ENCODE data around the gene THOC1. TPM values are rescaled to one million over a fixed set of nuclear protein-coding genes. Genes with fewer than 3 reads are reported as not detected.

The THOC1 gene
- total RNA-seq, 3 donors from 2014 or later: 51.5 to 54.6 (median 51.6) TPM

GRCh38 chr18:261398-262073, 6.3 kb downstream of the THOC1 start:
- H3K27me3 Mint-ChIP-seq (ENCODE audit: low read depth): no peaks in the 10 kb centered on the region
- H3K9me3 Mint-ChIP-seq: no peaks in the 10 kb centered on the region
- H3K36me3 Mint-ChIP-seq (ENCODE audit: insufficient read depth): peaks cover 48% of the 10 kb centered on the region
- DNase-seq (no peak), ATAC-seq (no peak)
- H3K4me3 Mint-ChIP-seq: no peak overlapping the region
- H3K4me1 Mint-ChIP-seq (ENCODE audit: low read depth): peaks cover 7% of the 10 kb centered on the region

GRCh38 chr18:260547-260946, 7.3 kb downstream of the THOC1 start:
- H3K4me1 Mint-ChIP-seq (ENCODE audit: low read depth): no peaks in the 10 kb centered on the region

GRCh38 chr18:255171-255570, 12.7 kb downstream of the THOC1 start:
- no peak for DNase-seq
- H3K36me3 Mint-ChIP-seq (ENCODE audit: insufficient read depth): peaks cover 62% of the 10 kb centered on the region
- ATAC-seq: no peak
- H3K27me3 Mint-ChIP-seq (ENCODE audit: low read depth): no peaks in the 10 kb centered on the region
- no peaks in the 10 kb centered on the region for H3K4me1 Mint-ChIP-seq (ENCODE audit: low read depth)
- H3K9me3 Mint-ChIP-seq: no peaks in the 10 kb centered on the region
- no peak overlapping the region for H3K4me3 Mint-ChIP-seq

More at GRCh38 chr18:260547-260946, 7.3 kb downstream of the THOC1 start:
- no peak for DNase-seq
- Mint-ChIP-seq H3K27me3 (ENCODE audit: low read depth) (no peaks in the 10 kb centered on the region), H3K9me3 (no peaks in the 10 kb centered on the region), H3K36me3 (ENCODE audit: insufficient read depth) (peaks cover 55% of the 10 kb centered on the region), H3K4me3 (no peak overlapping the region)
- no peak for ATAC-seq

GRCh38 chr18:253121-253520, 14.7 kb downstream of the THOC1 start:
- Mint-ChIP-seq H3K36me3 (ENCODE audit: insufficient read depth) (peaks cover 60% of the 10 kb centered on the region), H3K27me3 (ENCODE audit: low read depth) (no peaks in the 10 kb centered on the region)

GRCh38 chr18:251572-251971, 16.3 kb downstream of the THOC1 start:
- Mint-ChIP-seq H3K36me3 (ENCODE audit: insufficient read depth) (peaks cover 52% of the 10 kb centered on the region), H3K4me3 (no peak overlapping the region), H3K9me3 (no peaks in the 10 kb centered on the region), H3K27me3 (ENCODE audit: low read depth) (no peaks in the 10 kb centered on the region), H3K4me1 (ENCODE audit: low read depth) (no peaks in the 10 kb centered on the region)
- ATAC-seq (no peak), DNase-seq (no peak)

More at GRCh38 chr18:253121-253520, 14.7 kb downstream of the THOC1 start:
- DNase-seq: no peak
- Mint-ChIP-seq H3K4me3 (no peak overlapping the region), H3K4me1 (ENCODE audit: low read depth) (no peaks in the 10 kb centered on the region), H3K9me3 (no peaks in the 10 kb centered on the region)
- no peak for ATAC-seq

- ATAC-seq (no peak), DNase-seq (no peak)
- H3K27me3 Mint-ChIP-seq (ENCODE audit: low read depth): no peaks in the 10 kb centered on the region
- no peak overlapping the region for H3K4me3 Mint-ChIP-seq
- no peaks in the 10 kb centered on the region for H3K4me1 Mint-ChIP-seq (ENCODE audit: low read depth)
- H3K9me3 Mint-ChIP-seq: no peaks in the 10 kb centered on the region
- H3K36me3 Mint-ChIP-seq (ENCODE audit: insufficient read depth): peaks cover 46% of the 10 kb centered on the region
These were observed 17.2 kb downstream of the THOC1 start for GRCh38 chr18:250685-251084.

- peaks cover 4% of the 10 kb centered on the region for H3K9me3 Mint-ChIP-seq
- DNase-seq: no peak
- no peak for ATAC-seq
- H3K4me1 Mint-ChIP-seq (ENCODE audit: low read depth): no peaks in the 10 kb centered on the region
- no peak overlapping the region for H3K4me3 Mint-ChIP-seq
- H3K36me3 Mint-ChIP-seq (ENCODE audit: insufficient read depth): peaks cover 49% of the 10 kb centered on the region
- no peaks in the 10 kb centered on the region for H3K27me3 Mint-ChIP-seq (ENCODE audit: low read depth)
These were observed 19.8 kb downstream of the THOC1 start for GRCh38 chr18:248053-248452.

- H3K4me3 Mint-ChIP-seq: no peak overlapping the region
- ATAC-seq: no peak
- H3K4me1 Mint-ChIP-seq (ENCODE audit: low read depth): no peaks in the 10 kb centered on the region
- peaks cover 37% of the 10 kb centered on the region for H3K36me3 Mint-ChIP-seq (ENCODE audit: insufficient read depth)
- peaks cover 4% of the 10 kb centered on the region for H3K9me3 Mint-ChIP-seq
- DNase-seq: no peak
- no peaks in the 10 kb centered on the region for H3K27me3 Mint-ChIP-seq (ENCODE audit: low read depth)
These were observed 22.5 kb downstream of the THOC1 start for GRCh38 chr18:245282-245847.

- H3K4me1 Mint-ChIP-seq (ENCODE audit: low read depth): no peaks in the 10 kb centered on the region
- no peak for DNase-seq
- H3K9me3 Mint-ChIP-seq: peaks cover 4% of the 10 kb centered on the region
- H3K4me3 Mint-ChIP-seq: no peak overlapping the region
- no peak for ATAC-seq
- no peaks in the 10 kb centered on the region for H3K27me3 Mint-ChIP-seq (ENCODE audit: low read depth)
- H3K36me3 Mint-ChIP-seq (ENCODE audit: insufficient read depth): peaks cover 31% of the 10 kb centered on the region
These were observed 27.7 kb downstream of the THOC1 start for GRCh38 chr18:240175-240574.

- no peaks in the 10 kb centered on the region for H3K27me3 Mint-ChIP-seq (ENCODE audit: low read depth)
- DNase-seq: no peak
These were observed 36.3 kb downstream of the THOC1 start for GRCh38 chr18:231563-231962.

GRCh38 chr18:228586-228985, 39.3 kb downstream of the THOC1 start:
- Mint-ChIP-seq H3K27me3 (ENCODE audit: low read depth) (no peaks in the 10 kb centered on the region), H3K4me1 (ENCODE audit: low read depth) (no peaks in the 10 kb centered on the region), H3K4me3 (no peak overlapping the region), H3K36me3 (ENCODE audit: insufficient read depth) (peaks cover 42% of the 10 kb centered on the region), H3K9me3 (no peaks in the 10 kb centered on the region)
- DNase-seq (no peak), ATAC-seq (no peak)

More at GRCh38 chr18:231563-231962, 36.3 kb downstream of the THOC1 start:
- Mint-ChIP-seq H3K4me1 (ENCODE audit: low read depth) (no peaks in the 10 kb centered on the region), H3K9me3 (no peaks in the 10 kb centered on the region), H3K36me3 (ENCODE audit: insufficient read depth) (peaks cover 30% of the 10 kb centered on the region), H3K4me3 (no peak overlapping the region)
- no peak for ATAC-seq

- ATAC-seq: no peak
- H3K27me3 Mint-ChIP-seq (ENCODE audit: low read depth): no peaks in the 10 kb centered on the region
- no peak for DNase-seq
- peaks cover 48% of the 10 kb centered on the region for H3K36me3 Mint-ChIP-seq (ENCODE audit: insufficient read depth)
- no peak overlapping the region for H3K4me3 Mint-ChIP-seq
- no peaks in the 10 kb centered on the region for H3K4me1 Mint-ChIP-seq (ENCODE audit: low read depth)
- no peaks in the 10 kb centered on the region for H3K9me3 Mint-ChIP-seq
These were observed 39.9 kb downstream of the THOC1 start for GRCh38 chr18:227902-228301.

- peaks cover 53% of the 10 kb centered on the region for H3K36me3 Mint-ChIP-seq (ENCODE audit: insufficient read depth)
- H3K27me3 Mint-ChIP-seq (ENCODE audit: low read depth): no peaks in the 10 kb centered on the region
- no peak for ATAC-seq
- no peaks in the 10 kb centered on the region for H3K4me1 Mint-ChIP-seq (ENCODE audit: low read depth)
- DNase-seq: no peak
- no peak overlapping the region for H3K4me3 Mint-ChIP-seq
- no peaks in the 10 kb centered on the region for H3K9me3 Mint-ChIP-seq
These were observed 40.5 kb downstream of the THOC1 start for GRCh38 chr18:227374-227773.

GRCh38 chr18:225745-226144, 42.1 kb downstream of the THOC1 start:
- Mint-ChIP-seq H3K27me3 (ENCODE audit: low read depth) (no peaks in the 10 kb centered on the region), H3K36me3 (ENCODE audit: insufficient read depth) (peaks cover 55% of the 10 kb centered on the region), H3K4me1 (ENCODE audit: low read depth) (no peaks in the 10 kb centered on the region), H3K4me3 (no peak overlapping the region), H3K9me3 (no peaks in the 10 kb centered on the region)
- DNase-seq: no peak
- ATAC-seq: no peak

- ATAC-seq: no peak
- Mint-ChIP-seq H3K36me3 (ENCODE audit: insufficient read depth) (peaks cover 46% of the 10 kb centered on the region), H3K9me3 (no peaks in the 10 kb centered on the region), H3K4me1 (ENCODE audit: low read depth) (no peaks in the 10 kb centered on the region), H3K27me3 (ENCODE audit: low read depth) (no peaks in the 10 kb centered on the region), H3K4me3 (no peak overlapping the region)
- DNase-seq: no peak
These were observed 47.1 kb downstream of the THOC1 start for GRCh38 chr18:220708-221107.
